Psoas muscle (tissue), 8 donors: ENCODE measurements around the gene LNX1. TPM values are rescaled to one million over a fixed set of nuclear protein-coding genes. Genes with fewer than 3 reads are reported as not detected.

Source experiments
- ATAC-seq, 4 donors: fragments of 200-7000 bp; cut with Tn5 transposase; one replicate each; pipeline ENCODE4 v1.9.1; 2020; ENCODE audit warnings: moderate library complexity in 3 of 4, mild to moderate bottlenecking in 2 of 4
- DNase-seq, 2 donors: peaks; one replicate each; pipeline ENCODE4 v3.0.0-alpha.2; 2020
- H3K27ac ChIP-seq: fragments of 200-600 bp; one replicate; pipeline ENCODE4 v1.8.0; 2022
- H3K27me3 ChIP-seq, 3 donors: fragments of 200-600 bp in 1 of 3; one replicate each; pipeline versions ENCODE4 v1.6.1 to v1.8.0; 2013 to 2022; ENCODE audit warnings: low read length in 2 of 3, mild to moderate bottlenecking in 2 of 3, moderate library complexity in 1 of 3; ENCODE audit not compliant: insufficient read depth in 3 of 3
- H3K36me3 ChIP-seq, 2 donors: fragments of 200-600 bp in 1 of 2; one replicate each; pipeline versions ENCODE4 v1.6.1 to v1.8.0; 2013 to 2022; ENCODE audit warnings: low read depth in 1 of 2, mild to moderate bottlenecking in 1 of 2, moderate library complexity in 1 of 2; ENCODE audit not compliant: insufficient read depth in 1 of 2
- H3K4me1 ChIP-seq: fragments of 200-600 bp; one replicate; pipeline ENCODE4 v1.8.0; 2022
- H3K4me3 ChIP-seq: fragments of 200-600 bp; one replicate; pipeline ENCODE4 v1.8.0; 2022; ENCODE audit warnings: mild to moderate bottlenecking
- H3K9me3 ChIP-seq: fragments of 200-600 bp; one replicate; pipeline ENCODE4 v1.8.0; 2022
- CTCF ChIP-seq: fragments of 200-600 bp; IDR thresholded peaks from one replicate; pipeline ENCODE4 v1.8.0; 2022; ENCODE audit warnings: antibody characterized with exemption
- WGBS, 3 donors: extraction: QIAGEN DNeasy Blood & Tissue Kit; methylation state at CpG; one replicate each; pipeline versions ENCODE4 v1.1.6 to v1.1.7; 2013; 5-methylcytosine and 5-hydroxymethylcytosine counted together
- intact Hi-C, 2 donors: fragments of 100-400 bp; cut with DNase I; formaldehyde crosslinking; loops; one replicate each; pipeline versions ENCODE4 v1.11.0 to v1.14.2; 2022
- polyA plus RNA-seq, 3 donors: library from polyadenylated mRNA; stranded (reverse); fragments of 200-250 nt; gene quantifications; one replicate each; pipeline ENCODE4 v1.2.3, GENCODE V29; 2013
- total RNA-seq, 4 donors: library from RNA; stranded (reverse); fragmentation: NEBNext Ultra II Directional in 2 of 4; extraction: Animal tissue kit (Norgen Biotek cat#: 25700) in 2 of 4; gene quantifications; one replicate each; pipeline versions ENCODE4 v1.2.1 to v1.2.4, GENCODE V29; 2021 to 2023
- donor health status: healthy with polysubstance abuse.
- donor health status: DM: no; HTN: no; CAD: no; lungs with moderate emphysema.
- donor health status: Bipolar disorder and iron deficiency.
- donor health status: healthy.
- donor health status: DM: yes; HTN: yes; CAD: no.
- donor health status: DM: no; HTN: no; CAD: no.
- donor health status: DM: no; HTN: no; CAD: no.
- donor health status: DM: yes; HTN: yes; CAD: no.

The LNX1 gene
- total and polyA plus RNA-seq, 7 donors: 2.1 to 13.9 (median 4.3) TPM

- Histone ChIP-seq H3K27ac (no peak overlapping the region), H3K36me3 (no peaks in the 10 kb centered on the region), H3K27me3 (no peaks in the 10 kb centered on the region), H3K4me3 (no peak overlapping the region), H3K9me3 (no peaks in the 10 kb centered on the region), H3K4me1 (no peaks in the 10 kb centered on the region)
- ATAC-seq (peak in 1 of 4 donors; percentile 44), DNase-seq (no peak)
- TF ChIP-seq CTCF: no peak
- intact Hi-C loops: no loop called here
- WGBS, 3 donors: 85 to 90% (median 89%) methylated on average over 1 of the region's 1 CpG
Measured at GRCh38 chr4:53622739-53623151, 31.5 kb upstream of the LNX1 start.

GRCh38 chr4:53620956-53621355, 29.7 kb upstream of the LNX1 start:
- no peaks in the 10 kb centered on the region for H3K9me3 ChIP-seq
- no peak overlapping the region for H3K27ac ChIP-seq
- H3K4me1 ChIP-seq: no peaks in the 10 kb centered on the region
- WGBS, 3 donors: 83 to 88% (median 87%) methylated on average over 3 of the region's 3 CpGs
- no peaks in the 10 kb centered on the region for H3K27me3 ChIP-seq
- no peaks in the 10 kb centered on the region for H3K36me3 ChIP-seq
- no peak for TF ChIP-seq CTCF
- no peak overlapping the region for H3K4me3 ChIP-seq
- ATAC-seq (no peak), DNase-seq (no peak)
- intact Hi-C loops: no loop called here

- Histone ChIP-seq H3K9me3 (no peaks in the 10 kb centered on the region), H3K4me3 (no peak overlapping the region), H3K27ac (no peak overlapping the region), H3K4me1 (no peaks in the 10 kb centered on the region), H3K27me3 (no peaks in the 10 kb centered on the region), H3K36me3 (no peaks in the 10 kb centered on the region)
- ATAC-seq (no peak), DNase-seq (no peak)
- no peak for TF ChIP-seq CTCF
- 76 to 84% (median 79%) methylated on average over 3 of the region's 3 CpGs for WGBS, 3 donors
- intact Hi-C loops: no loop called here
Measured at GRCh38 chr4:53619431-53619830, 28.1 kb upstream of the LNX1 start.

GRCh38 chr4:53618321-53618720, 27.0 kb upstream of the LNX1 start:
- no peak for DNase-seq
- Histone ChIP-seq H3K36me3 (no peaks in the 10 kb centered on the region), H3K4me3 (no peak overlapping the region), H3K27me3 (no peaks in the 10 kb centered on the region), H3K27ac (no peak overlapping the region), H3K4me1 (no peaks in the 10 kb centered on the region), H3K9me3 (no peaks in the 10 kb centered on the region)
- ATAC-seq: no peak
- WGBS, 3 donors: 38 to 48% (median 42%) methylated on average over 1 of the region's 1 CpG
- TF ChIP-seq CTCF: no peak
- intact Hi-C loops: no loop called here

- Histone ChIP-seq H3K27ac (no peak overlapping the region), H3K4me3 (no peak overlapping the region), H3K4me1 (no peaks in the 10 kb centered on the region), H3K36me3 (no peaks in the 10 kb centered on the region), H3K9me3 (no peaks in the 10 kb centered on the region), H3K27me3 (no peaks in the 10 kb centered on the region)
- ATAC-seq: no peak
- no peak for DNase-seq
- intact Hi-C loops: no loop called here
- no peak for TF ChIP-seq CTCF
Measured at GRCh38 chr4:53617101-53617680, 25.9 kb upstream of the LNX1 start.
